HG03457 (cell line): ENCODE results near the gene XPO5.
"Not testable (repeated sequence)": the region's sequence is repeated elsewhere in the genome, so short reads cannot be mapped to it uniquely, and the experiment has no call there.

Experiments used
- ATAC-seq: cut with Tn5 transposase; IDR thresholded peaks from one replicate; pipeline ENCODE4 v1.9.1; 2021; ENCODE audit warnings: moderate number of reproducible peaks; ENCODE audit not compliant: unreplicated experiment

The XPO5 gene

GRCh38 chr6:43588194-43588593 is 12.4 kb upstream of the XPO5 start:
- ATAC-seq: no peak

- no peak for ATAC-seq
These were observed 9.2 kb upstream of the XPO5 start for GRCh38 chr6:43584892-43585570.

GRCh38 chr6:43582911-43583310 is 7.1 kb upstream of the XPO5 start:
- no peak for ATAC-seq

- no peak for ATAC-seq
These were observed 3.3 kb upstream of the XPO5 start for GRCh38 chr6:43579171-43579570.

GRCh38 chr6:43578748-43579147 is 2.9 kb upstream of the XPO5 start:
- no peak for ATAC-seq

GRCh38 chr6:43575105-43575771 is 600 bp downstream of the XPO5 start:
- peak; percentile 22 for ATAC-seq

GRCh38 chr6:43572015-43572414 is 3.8 kb downstream of the XPO5 start:
- ATAC-seq: no peak

GRCh38 chr6:43570876-43571441 is 4.9 kb downstream of the XPO5 start:
- no peak for ATAC-seq

GRCh38 chr6:43559328-43559727 is 16.5 kb downstream of the XPO5 start:
- ATAC-seq: no peak

- ATAC-seq: not testable (repeated sequence)
These were observed 18.2 kb downstream of the XPO5 start for GRCh38 chr6:43557620-43558019.

GRCh38 chr6:43547222-43547621 is 28.6 kb downstream of the XPO5 start:
- no peak for ATAC-seq

- no peak for ATAC-seq
These were observed 31.4 kb downstream of the XPO5 start for GRCh38 chr6:43544461-43544860.

GRCh38 chr6:43541774-43542471 is 33.9 kb downstream of the XPO5 start:
- no peak for ATAC-seq

GRCh38 chr6:43540507-43540906 is 35.3 kb downstream of the XPO5 start:
- ATAC-seq: no peak

- ATAC-seq: not testable (repeated sequence)
These were observed 36.4 kb downstream of the XPO5 start for GRCh38 chr6:43539409-43539808.

- not testable (repeated sequence) for ATAC-seq
These were observed 36.9 kb downstream of the XPO5 start for GRCh38 chr6:43538986-43539385.

- ATAC-seq: no peak
These were observed 43.6 kb downstream of the XPO5 start for GRCh38 chr6:43532201-43532600.

- no peak for ATAC-seq
These were observed 51.3 kb downstream of the XPO5 start for GRCh38 chr6:43524483-43524961.

- ATAC-seq: no peak
These were observed 52.6 kb downstream of the XPO5 start for GRCh38 chr6:43523284-43523683.

GRCh38 chr6:43522547-43523261 is 53.1 kb downstream of the XPO5 start:
- ATAC-seq: no peak

GRCh38 chr6:43521836-43522235 is 54.0 kb downstream of the XPO5 start:
- no peak for ATAC-seq
